ENCODE results near the gene WASF2. TPM values are rescaled to one million over a fixed set of nuclear protein-coding genes. Genes with fewer than 3 reads are reported as not detected.
"Not testable (repeated sequence)": the region's sequence is repeated elsewhere in the genome, so short reads cannot be mapped to it uniquely, and the experiment has no call there.

Gene WASF2
- total RNA-seq, 4 donors from 2014 or later: 53.7 to 92.8 (median 79.8) TPM

GRCh38 chr1:27392096-27392777 lies 97.7 kb downstream of the WASF2 start, which contains the start of gene GPR3:
TSS of gene GPR3 (plus strand) at chr1:27392622. CDS start at chr1:27393799, 1,177 bp downstream.
- WGBS, 2 donors: 4 to 7% methylated on average over 6 to 10 of the region's 69 CpGs
- Histone ChIP-seq H3K4me3 (peak within 1 kb of the TSS; percentile 26 to 68 (median 46)), H3K9me3 (no peaks in the 10 kb centered on the region), H3K27ac (peak within 1 kb of the TSS; percentile 1 to 75 (median 61)), H3K4me1 (peaks cover 19 to 52% (median 19%) of the 10 kb centered on the region in 3 donors), H3K27me3 (no peaks in the 10 kb centered on the region), H3K36me3 (no peaks in the 10 kb centered on the region)
- intact Hi-C loops (cut with DNase I): loop anchor here (5.0 to 10.0 kb wide), 4 partner anchors 35 to 290 kb away; no protein-coding TSS in a partner anchor
- TF ChIP-seq, protein P1, sequence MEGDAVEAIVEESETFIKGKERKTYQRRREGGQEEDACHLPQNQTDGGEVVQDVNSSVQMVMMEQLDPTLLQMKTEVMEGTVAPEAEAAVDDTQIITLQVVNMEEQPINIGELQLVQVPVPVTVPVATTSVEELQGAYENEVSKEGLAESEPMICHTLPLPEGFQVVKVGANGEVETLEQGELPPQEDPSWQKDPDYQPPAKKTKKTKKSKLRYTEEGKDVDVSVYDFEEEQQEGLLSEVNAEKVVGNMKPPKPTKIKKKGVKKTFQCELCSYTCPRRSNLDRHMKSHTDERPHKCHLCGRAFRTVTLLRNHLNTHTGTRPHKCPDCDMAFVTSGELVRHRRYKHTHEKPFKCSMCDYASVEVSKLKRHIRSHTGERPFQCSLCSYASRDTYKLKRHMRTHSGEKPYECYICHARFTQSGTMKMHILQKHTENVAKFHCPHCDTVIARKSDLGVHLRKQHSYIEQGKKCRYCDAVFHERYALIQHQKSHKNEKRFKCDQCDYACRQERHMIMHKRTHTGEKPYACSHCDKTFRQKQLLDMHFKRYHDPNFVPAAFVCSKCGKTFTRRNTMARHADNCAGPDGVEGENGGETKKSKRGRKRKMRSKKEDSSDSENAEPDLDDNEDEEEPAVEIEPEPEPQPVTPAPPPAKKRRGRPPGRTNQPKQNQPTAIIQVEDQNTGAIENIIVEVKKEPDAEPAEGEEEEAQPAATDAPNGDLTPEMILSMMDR (IDR thresholded peaks at IDR 0.05): peak; percentile 35 to 68 (median 46)
- peak in 2 of 4 donors; percentile 7 to 26 for TF ChIP-seq POLR2A (IDR thresholded peaks at IDR 0.05)
- DNase-seq: peak; percentile 46

GRCh38 chr1:27391511-27392095 lies 98.4 kb downstream of the WASF2 start:
- Histone ChIP-seq H3K36me3 (no peaks in the 10 kb centered on the region), H3K27ac (peak overlapping the region; percentile 24 to 75 (median 57)), H3K27me3 (no peaks in the 10 kb centered on the region), H3K4me1 (peaks cover 19 to 46% (median 19%) of the 10 kb centered on the region in 3 donors), H3K4me3 (peak overlapping the region in 3 of 4 donors; percentile 43 to 68 (median 50)), H3K9me3 (no peaks in the 10 kb centered on the region)
- 4 to 7% methylated on average over 10 of the region's 13 CpGs for WGBS, 2 donors
- no peak for TF ChIP-seq POLR2A (IDR thresholded peaks at IDR 0.05)
- TF ChIP-seq, protein P1 (IDR thresholded peaks at IDR 0.05): no peak
- no peak for DNase-seq
- intact Hi-C loops (cut with DNase I): loop anchor here (5.0 to 10.0 kb wide), 4 partner anchors 34 to 289 kb away; no protein-coding TSS in a partner anchor

- Histone ChIP-seq H3K36me3 (no peaks in the 10 kb centered on the region), H3K27me3 (no peaks in the 10 kb centered on the region), H3K4me3 (no peak overlapping the region), H3K4me1 (peaks cover 14 to 35% (median 15%) of the 10 kb centered on the region in 3 donors), H3K27ac (peak overlapping the region in 1 of 4 donors; percentile 17), H3K9me3 (no peaks in the 10 kb centered on the region)
- WGBS, 2 donors: 38 to 43% methylated on average over 5 of the region's 5 CpGs
- intact Hi-C loops (cut with DNase I): no loop called here
- TF ChIP-seq, protein P1 (IDR thresholded peaks at IDR 0.05): peak; percentile 92 to 97 (median 94)
- TF ChIP-seq POLR2A (IDR thresholded peaks at IDR 0.05): no peak
- no peak for DNase-seq
Observed at GRCh38 chr1:27388337-27389005, 101.5 kb downstream of the WASF2 start.

- H3K36me3 ChIP-seq; H3K4me3 ChIP-seq; DNase-seq; H3K9me3 ChIP-seq; intact Hi-C loops (cut with DNase I); H3K27ac ChIP-seq: not testable (repeated sequence)
- H3K27me3 ChIP-seq: peaks cover 0 to 12% (median 0%) of the 10 kb centered on the region in 4 donors
- WGBS, 2 donors: 96 to 100% methylated on average over 3 of the region's 3 CpGs
- peaks cover 15 to 47% (median 23%) of the 10 kb centered on the region in 3 donors for H3K4me1 ChIP-seq
Observed at GRCh38 chr1:27384797-27385196, 105.2 kb downstream of the WASF2 start.

- intact Hi-C loops (cut with DNase I): no loop called here
- Histone ChIP-seq H3K27ac (peak overlapping the region in 2 of 4 donors; percentile 82 to 87), H3K4me3 (no peak overlapping the region), H3K27me3 (peaks cover 0 to 12% (median 0%) of the 10 kb centered on the region in 4 donors), H3K9me3 (no peaks in the 10 kb centered on the region), H3K36me3 (no peaks in the 10 kb centered on the region), H3K4me1 (peaks cover 26 to 56% (median 31%) of the 10 kb centered on the region in 3 donors)
- TF ChIP-seq POLR2A (IDR thresholded peaks at IDR 0.05): no peak
- TF ChIP-seq, protein P1 (IDR thresholded peaks at IDR 0.05): no peak
- no peak for DNase-seq
- WGBS, 2 donors: 79 to 82% methylated on average over 13 of the region's 13 CpGs
Observed at GRCh38 chr1:27383661-27384060, 106.3 kb downstream of the WASF2 start.

All from esophagus squamous epithelium (tissue), 5 donors.